ENCODE measurements around the gene CDC7.

CDC7 gene

GRCh38 chr1:91499346-91499745 is 1.3 kb upstream of the CDC7 start:
- no peaks in the 10 kb centered on the region for H3K27me3 ChIP-seq (ENCODE audit: control insufficient read depth, low read length)
- H3K9me3 ChIP-seq (ENCODE audit: control insufficient read depth, insufficient read depth, low read length): no peaks in the 10 kb centered on the region
- H3K9me2 ChIP-seq (replicated peaks; ENCODE audit: control insufficient read depth, low read length): no peaks in the 10 kb centered on the region; the same call in 1 of the 2 replicates
- no peaks in the 10 kb centered on the region for H3F3A ChIP-seq (ENCODE audit: control insufficient read depth, insufficient read depth)
- H3K27ac ChIP-seq (ENCODE audit: low read depth, low read length): no peak overlapping the region
- TF ChIP-seq CTCF (IDR thresholded peaks at IDR 0.05; ENCODE audit: low read depth, low read length, poor library complexity, severe bottlenecking) (no peak), EZH2phosphoT487 (IDR thresholded peaks at IDR 0.05; ENCODE audit: borderline replicate concordance, low read length) (no peak)
- H3K36me3 ChIP-seq (ENCODE audit: control insufficient read depth, low read length): peaks cover 26% of the 10 kb centered on the region
- peaks cover 35% of the 10 kb centered on the region for H3K79me2 ChIP-seq (ENCODE audit: control insufficient read depth, low read length)
- H3K4me2 ChIP-seq (ENCODE audit: low read length): no peak overlapping the region
- peaks cover 28% of the 10 kb centered on the region for H3K4me1 ChIP-seq (ENCODE audit: control insufficient read depth, low read length)
- H4K20me1 ChIP-seq (ENCODE audit: control insufficient read depth, insufficient read depth, low read depth, low read length): peaks cover 2% of the 10 kb centered on the region; the same call in 1 of the 2 replicates
- H3K4me3 ChIP-seq (ENCODE audit: low read length): no peak overlapping the region

GRCh38 chr1:91499904-91500755 is 521 bp upstream of the CDC7 start:
- H3K27ac ChIP-seq (ENCODE audit: low read depth, low read length): peak overlapping the region; percentile 70
- TF ChIP-seq EZH2phosphoT487 (IDR thresholded peaks at IDR 0.05; ENCODE audit: borderline replicate concordance, low read length): no peak
- TF ChIP-seq CTCF (IDR thresholded peaks at IDR 0.05; ENCODE audit: low read depth, low read length, poor library complexity, severe bottlenecking): no peak

GRCh38 chr1:91501523-91501851 is 836 bp downstream of the CDC7 start:
- H3K36me3 ChIP-seq (ENCODE audit: control insufficient read depth, low read length): peaks cover 48% of the 10 kb centered on the region
- peaks cover 10% of the 10 kb centered on the region; the same call in 1 of the 2 replicates for H4K20me1 ChIP-seq (ENCODE audit: control insufficient read depth, insufficient read depth, low read depth, low read length)
- H3K4me3 ChIP-seq (ENCODE audit: low read length): peak overlapping the region; percentile 89
- peak overlapping the region; percentile 70 for H3K27ac ChIP-seq (ENCODE audit: low read depth, low read length)
- peaks cover 56% of the 10 kb centered on the region for H3K79me2 ChIP-seq (ENCODE audit: control insufficient read depth, low read length)
- peak; percentile 55 for TF ChIP-seq CTCF (IDR thresholded peaks at IDR 0.05; ENCODE audit: low read depth, low read length, poor library complexity, severe bottlenecking)
- no peak for TF ChIP-seq EZH2phosphoT487 (IDR thresholded peaks at IDR 0.05; ENCODE audit: borderline replicate concordance, low read length)
- H3F3A ChIP-seq (ENCODE audit: control insufficient read depth, insufficient read depth): no peaks in the 10 kb centered on the region
- no peaks in the 10 kb centered on the region; the same call in 1 of the 2 replicates for H3K9me2 ChIP-seq (replicated peaks; ENCODE audit: control insufficient read depth, low read length)
- H3K9me3 ChIP-seq (ENCODE audit: control insufficient read depth, insufficient read depth, low read length): no peaks in the 10 kb centered on the region
- H3K27me3 ChIP-seq (ENCODE audit: control insufficient read depth, low read length): no peaks in the 10 kb centered on the region
- H3K4me2 ChIP-seq (ENCODE audit: low read length): peak overlapping the region; percentile 99
- H3K4me1 ChIP-seq (ENCODE audit: control insufficient read depth, low read length): peaks cover 47% of the 10 kb centered on the region

More at GRCh38 chr1:91499904-91500755, 521 bp upstream of the CDC7 start:
- Histone ChIP-seq H3F3A (ENCODE audit: control insufficient read depth, insufficient read depth) (no peaks in the 10 kb centered on the region), H3K4me1 (ENCODE audit: control insufficient read depth, low read length) (peaks cover 36% of the 10 kb centered on the region), H3K9me2 (replicated peaks; ENCODE audit: control insufficient read depth, low read length) (no peaks in the 10 kb centered on the region; the same call in 1 of the 2 replicates), H3K4me2 (ENCODE audit: low read length) (peak overlapping the region; percentile 99), H3K9me3 (ENCODE audit: control insufficient read depth, insufficient read depth, low read length) (no peaks in the 10 kb centered on the region), H3K79me2 (ENCODE audit: control insufficient read depth, low read length) (peaks cover 42% of the 10 kb centered on the region), H3K4me3 (ENCODE audit: low read length) (peak overlapping the region; percentile 89), H3K36me3 (ENCODE audit: control insufficient read depth, low read length) (peaks cover 34% of the 10 kb centered on the region), H4K20me1 (ENCODE audit: control insufficient read depth, insufficient read depth, low read depth, low read length) (peaks cover 9% of the 10 kb centered on the region; the same call in 1 of the 2 replicates), H3K27me3 (ENCODE audit: control insufficient read depth, low read length) (no peaks in the 10 kb centered on the region)
